WTC11 (cell line): ENCODE data around the gene KIAA1586. TPM values are rescaled to one million over a fixed set of nuclear protein-coding genes. Genes with fewer than 3 reads are reported as not detected.

ENCODE experiments used
- ATAC-seq: fragments of 200-7000 bp; cut with Tn5 transposase; 2 replicates; pipeline ENCODE4 v1.10.0; 2021; ENCODE audit warnings: mild to moderate bottlenecking, moderate library complexity
- CTCF ChIA-PET: fragments of 300-600 bp; sonication (Branson Sonifier 250); formaldehyde crosslinking; loops from one replicate; lab custom pipeline; 2021; ENCODE audit warnings: antibody characterized with exemption; lab: Charles Lee
- POLR2A ChIA-PET: fragments of 350-600 bp; sonication (Branson Sonifier 250); formaldehyde crosslinking; loops from one replicate; lab custom pipeline; 2021; ENCODE audit warnings: antibody characterized with exemption; lab: Charles Lee
- DNase-seq: peaks from one replicate; pipeline ENCODE4 v3.0.0; 2021; ENCODE audit warnings: low spot score
- H3K27ac Mint-ChIP-seq: 2 replicates; pipeline ENCODE4 v1.8.0; 2021; ENCODE audit warnings: mixed read lengths
- H3K27me3 Mint-ChIP-seq: 2 replicates; pipeline ENCODE4 v1.8.0; 2021; ENCODE audit warnings: low read depth, mild to moderate bottlenecking, moderate library complexity, mixed read lengths
- H3K36me3 Mint-ChIP-seq: 2 replicates; pipeline ENCODE4 v1.8.0; 2021; ENCODE audit warnings: mixed read lengths
- H3K4me1 Mint-ChIP-seq: 2 replicates; pipeline ENCODE4 v1.8.0; 2022; ENCODE audit warnings: mixed read lengths
- H3K4me3 Mint-ChIP-seq: 2 replicates; pipeline ENCODE4 v1.8.0; 2021; ENCODE audit warnings: mild to moderate bottlenecking, moderate library complexity, mixed read lengths
- H3K9me3 Mint-ChIP-seq: 2 replicates; pipeline ENCODE4 v1.8.0; 2021; ENCODE audit warnings: mixed read lengths
- ARID4B ChIP-seq: sonication (generic); formaldehyde crosslinking; IDR thresholded peaks from 2 replicates; pipeline ENCODE4 v1.8.0; 2023; ENCODE audit warnings: missing genetic modification reagents, mild to moderate bottlenecking, borderline replicate concordance
- ATF2 ChIP-seq: sonication (generic); formaldehyde crosslinking; IDR thresholded peaks from 2 replicates; pipeline ENCODE4 v1.8.1; 2022; ENCODE audit warnings: low read depth, missing genetic modification reagents, borderline replicate concordance
- GRHL2 ChIP-seq: fragments of 250-450 bp; sonication (Bioruptor Pico); IDR thresholded peaks from 2 replicates; pipeline ENCODE4 v1.8.0; 2022; ENCODE audit warnings: mild to moderate bottlenecking, moderate library complexity; ENCODE audit not compliant: insufficient replicate concordance, severe bottlenecking
- HMGA2 ChIP-seq: fragments of 250-450 bp; sonication (Bioruptor Pico); IDR thresholded peaks from 2 replicates; pipeline ENCODE4 v1.4.0; 2021; ENCODE audit warnings: mild to moderate bottlenecking, moderate library complexity
- JAZF1 ChIP-seq: fragments of 250-450 bp; sonication (Bioruptor Pico); IDR thresholded peaks from 2 replicates; pipeline ENCODE4 v1.9.0; 2021; ENCODE audit warnings: moderate library complexity, mild to moderate bottlenecking, inconsistent platforms
- MAX ChIP-seq: sonication (generic); formaldehyde crosslinking; IDR thresholded peaks from 2 replicates; pipeline ENCODE4 v1.8.0; 2022; ENCODE audit warnings: mild to moderate bottlenecking, missing genetic modification reagents
- MLX ChIP-seq: sonication (generic); formaldehyde crosslinking; IDR thresholded peaks from 2 replicates; pipeline ENCODE4 v1.8.1; 2023; ENCODE audit warnings: mild to moderate bottlenecking, missing genetic modification reagents, moderate library complexity
- NFATC4 ChIP-seq: fragments of 250-450 bp; sonication (Bioruptor Pico); IDR thresholded peaks from 2 replicates; pipeline ENCODE4 v1.9.0; 2021; ENCODE audit warnings: mild to moderate bottlenecking
- NR1H2 ChIP-seq: sonication (generic); formaldehyde crosslinking; IDR thresholded peaks from 2 replicates; pipeline ENCODE4 v1.9.0; 2021; ENCODE audit warnings: mild to moderate bottlenecking, moderate library complexity, missing genetic modification reagents
- PRDM15 ChIP-seq: sonication (generic); formaldehyde crosslinking; IDR thresholded peaks from 2 replicates; pipeline ENCODE4 v1.8.0; 2022; ENCODE audit warnings: missing genetic modification reagents
- TP53 ChIP-seq: sonication (generic); formaldehyde crosslinking; IDR thresholded peaks from 2 replicates; pipeline ENCODE4 v1.8.1; 2023; ENCODE audit warnings: mild to moderate bottlenecking, missing genetic modification reagents
- ZNF138 ChIP-seq: sonication (generic); formaldehyde crosslinking; conservative IDR thresholded peaks from 2 replicates; pipeline ENCODE4 v1.8.1; 2022; ENCODE audit warnings: mild to moderate bottlenecking, moderate library complexity, missing genetic modification reagents
- ZNF219 ChIP-seq: sonication (generic); formaldehyde crosslinking; IDR thresholded peaks from 2 replicates; pipeline ENCODE4 v1.8.0; 2023; ENCODE audit warnings: missing genetic modification reagents, mild to moderate bottlenecking, borderline replicate concordance
- ZNF263 ChIP-seq: sonication (generic); formaldehyde crosslinking; IDR thresholded peaks from 2 replicates; pipeline ENCODE4 v1.8.1; 2022; ENCODE audit warnings: low read depth, mild to moderate bottlenecking, moderate library complexity, missing genetic modification reagents
- ZNF425 ChIP-seq: fragments of 250-450 bp; sonication (Bioruptor Pico); conservative IDR thresholded peaks from 2 replicates; pipeline ENCODE4 v1.9.0; 2021; ENCODE audit warnings: mild to moderate bottlenecking
- ZNF671 ChIP-seq: fragments of 250-450 bp; sonication (Bioruptor Pico); IDR thresholded peaks from 2 replicates; pipeline ENCODE4 v1.8.0; 2021; ENCODE audit warnings: mild to moderate bottlenecking
- total RNA-seq: library from RNA; stranded (reverse); gene quantifications from 3 replicates; pipeline ENCODE4 v1.2.3, GENCODE V29; 2021

KIAA1586 gene
- total RNA-seq, 1 experiment from 2014 or later: 17.2 TPM

- POLR2A ChIA-PET: interaction anchor here (0.6 kb wide), 1 partner anchor 111 kb away, joined by 4 read pairs; no protein-coding TSS in a partner anchor
- Mint-ChIP-seq H3K27me3 (peaks cover 18% of the 10 kb centered on the region), H3K27ac (no peak overlapping the region)
Measured at GRCh38 chr6:57048577-57048976, 2.1 kb downstream of the KIAA1586 start.

GRCh38 chr6:57063847-57064246 is 17.4 kb downstream of the KIAA1586 start:
- H3K4me1 Mint-ChIP-seq: peaks cover under 1% of the 10 kb centered on the region; the same call in 1 of the 2 replicates
- TF ChIP-seq MAX (CRISPR knock-in tag): no peak
- TF ChIP-seq NR1H2 (CRISPR knock-in tag): no peak
- TF ChIP-seq ZNF425 (CRISPR knock-in tag): no peak
- TF ChIP-seq ZNF263 (CRISPR knock-in tag): no peak
- no peak for TF ChIP-seq ATF2 (CRISPR knock-in tag)
- no peak for TF ChIP-seq PRDM15 (CRISPR knock-in tag)
- TF ChIP-seq ZNF219 (CRISPR knock-in tag): no peak
- TF ChIP-seq JAZF1 (CRISPR knock-in tag): no peak
- TF ChIP-seq MLX (CRISPR knock-in tag): no peak

More at GRCh38 chr6:57048577-57048976, 2.1 kb downstream of the KIAA1586 start:
- TF ChIP-seq JAZF1 (CRISPR knock-in tag): no peak
- TF ChIP-seq MLX (CRISPR knock-in tag): no peak
- TF ChIP-seq GRHL2 (CRISPR knock-in tag): no peak
- TF ChIP-seq ARID4B (CRISPR knock-in tag): no peak
- no peak for TF ChIP-seq HMGA2 (CRISPR knock-in tag)
- no peak for TF ChIP-seq ZNF671
- no peak for TF ChIP-seq NFATC4 (CRISPR knock-in tag)
- no peak for TF ChIP-seq TP53
- TF ChIP-seq ZNF138 (CRISPR knock-in tag): no peak
- H3K9me3 Mint-ChIP-seq: no peaks in the 10 kb centered on the region
- peaks cover 36% of the 10 kb centered on the region for H3K36me3 Mint-ChIP-seq
- H3K4me3 Mint-ChIP-seq: peak overlapping the region; percentile 48
- ATAC-seq (no peak), DNase-seq (no peak)
- CTCF ChIA-PET: no interaction called here
- peaks cover 15% of the 10 kb centered on the region for H3K4me1 Mint-ChIP-seq

More at GRCh38 chr6:57063847-57064246, 17.4 kb downstream of the KIAA1586 start:
- H3K27me3 Mint-ChIP-seq: peaks cover 31% of the 10 kb centered on the region
- 0 out of 2 replicates have a peak, but pooled peaks cover 9% of the 10 kb centered on the region for H3K36me3 Mint-ChIP-seq
- ATAC-seq: no peak; the same call in 1 of the 2 replicates
- 0 out of 2 replicates have a peak, but pooled peaks cover 4% of the 10 kb centered on the region for H3K9me3 Mint-ChIP-seq
- ChIA-PET CTCF (no interaction called here), POLR2A (no interaction called here)
- no peak overlapping the region for H3K4me3 Mint-ChIP-seq
- no peak for DNase-seq
- no peak overlapping the region for H3K27ac Mint-ChIP-seq
